ENCODE results near the gene RRP7A.
"Not testable (repeated sequence)": the region's sequence is repeated elsewhere in the genome, so short reads cannot be mapped to it uniquely, and the experiment has no call there.

Gene RRP7A

DNA sequence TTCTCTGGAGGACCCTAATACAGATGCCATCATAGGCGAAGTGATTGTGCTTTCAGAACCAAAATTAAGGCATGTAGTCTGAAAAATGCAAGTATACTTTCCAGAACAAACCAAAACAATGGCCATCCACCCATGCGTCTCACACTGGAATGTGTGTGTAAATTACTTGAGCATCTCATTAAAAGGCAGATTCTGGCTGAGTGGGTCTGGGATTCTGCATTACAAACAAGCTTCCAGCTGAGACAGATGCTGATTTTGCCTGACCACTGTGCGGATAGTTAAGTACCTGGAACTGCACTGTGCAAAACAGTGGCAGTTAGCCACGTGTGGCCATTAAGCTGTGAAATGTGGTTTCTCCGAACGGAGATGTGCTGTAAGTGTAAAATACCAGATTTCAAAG, 26.2 kb downstream of the RRP7A start:
- no peak for DNase-seq

DNA sequence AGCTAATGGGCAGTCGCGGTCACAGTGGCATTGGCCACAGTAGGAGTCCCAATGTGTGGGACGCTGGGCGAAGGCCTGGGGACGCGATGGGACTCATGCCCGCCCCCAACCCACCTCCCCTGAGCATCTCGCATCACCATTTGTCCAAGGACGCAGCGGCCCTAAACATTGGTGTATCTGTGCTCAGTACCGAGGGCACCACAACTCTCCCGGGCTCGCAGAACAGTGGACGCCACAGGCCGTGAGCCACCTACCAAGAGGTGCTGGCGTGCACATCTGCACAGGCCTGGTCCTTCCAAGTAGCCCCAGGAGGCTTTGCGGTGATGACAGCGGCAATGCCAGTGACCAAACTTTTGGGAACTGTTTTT, 27.3 kb downstream of the RRP7A start:
- DNase-seq = no peak

DNA sequence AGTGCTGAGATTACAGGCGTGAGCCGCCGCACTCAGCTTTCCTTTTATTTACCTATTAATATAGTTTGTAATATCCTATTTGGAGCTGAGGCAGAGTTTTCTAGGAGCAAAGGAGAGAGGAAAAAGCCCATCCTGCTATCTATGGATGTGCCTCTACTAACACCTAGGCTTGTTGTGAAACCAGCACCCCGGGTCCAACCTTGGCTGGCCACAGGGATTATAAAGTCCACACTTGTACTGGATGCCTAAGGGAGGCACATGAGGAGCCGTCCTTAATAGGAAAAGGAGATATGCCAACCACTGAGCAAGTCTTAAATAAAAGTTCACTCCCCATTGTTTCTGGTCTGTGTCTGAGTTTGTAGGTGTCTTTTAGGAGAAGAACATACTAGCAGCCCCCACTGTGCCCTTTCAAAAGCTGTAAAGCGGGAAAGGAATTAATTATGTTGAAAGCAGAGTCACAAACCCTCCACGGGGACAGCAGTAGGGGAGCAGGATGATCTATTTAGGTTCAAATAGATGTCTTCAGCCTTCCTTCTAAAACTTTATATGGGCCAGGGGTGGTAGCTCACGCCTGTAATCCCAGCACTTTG, 29.3 kb downstream of the RRP7A start:
- no peak for DNase-seq

DNA sequence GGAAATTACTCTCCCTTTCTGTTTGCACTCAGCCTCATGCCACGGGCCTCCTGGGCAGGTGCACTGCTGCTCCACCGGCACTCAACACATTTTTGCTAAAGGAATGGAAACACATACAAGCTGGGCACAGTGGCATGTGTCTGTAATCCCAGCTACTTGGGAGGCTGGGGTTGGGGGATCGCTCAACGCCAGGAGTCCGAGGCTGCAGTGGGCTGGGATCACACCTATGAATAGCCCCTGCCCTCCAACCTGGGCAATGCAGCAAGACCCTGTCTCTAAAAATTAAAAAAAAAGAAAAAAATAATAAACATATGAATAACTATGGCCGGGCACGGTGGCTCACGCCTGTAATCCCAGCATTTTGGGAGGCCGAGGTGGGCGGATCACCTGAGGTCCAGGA, 30.6 kb downstream of the RRP7A start:
- DNase-seq = no peak

DNA sequence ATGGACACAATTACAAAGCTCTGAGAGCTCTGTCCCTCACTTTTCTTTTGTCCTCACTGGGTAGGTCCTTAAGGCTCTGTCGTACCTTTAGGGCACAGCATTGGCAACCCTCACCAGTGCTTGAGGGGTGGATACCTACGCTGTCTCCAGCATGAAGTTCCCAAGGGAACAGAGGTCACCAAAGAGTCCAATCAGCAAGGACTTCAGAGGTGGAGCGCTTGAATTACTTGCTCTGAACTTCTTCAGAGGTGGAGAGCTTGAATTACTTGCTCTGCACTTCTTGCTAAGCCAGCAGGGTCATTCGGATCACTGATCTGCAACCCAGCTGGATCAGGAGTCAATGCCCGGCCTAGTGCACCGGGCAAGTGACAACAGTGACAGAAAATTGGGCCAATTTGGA, 35.1 kb downstream of the RRP7A start:
- no peak for DNase-seq

DNA sequence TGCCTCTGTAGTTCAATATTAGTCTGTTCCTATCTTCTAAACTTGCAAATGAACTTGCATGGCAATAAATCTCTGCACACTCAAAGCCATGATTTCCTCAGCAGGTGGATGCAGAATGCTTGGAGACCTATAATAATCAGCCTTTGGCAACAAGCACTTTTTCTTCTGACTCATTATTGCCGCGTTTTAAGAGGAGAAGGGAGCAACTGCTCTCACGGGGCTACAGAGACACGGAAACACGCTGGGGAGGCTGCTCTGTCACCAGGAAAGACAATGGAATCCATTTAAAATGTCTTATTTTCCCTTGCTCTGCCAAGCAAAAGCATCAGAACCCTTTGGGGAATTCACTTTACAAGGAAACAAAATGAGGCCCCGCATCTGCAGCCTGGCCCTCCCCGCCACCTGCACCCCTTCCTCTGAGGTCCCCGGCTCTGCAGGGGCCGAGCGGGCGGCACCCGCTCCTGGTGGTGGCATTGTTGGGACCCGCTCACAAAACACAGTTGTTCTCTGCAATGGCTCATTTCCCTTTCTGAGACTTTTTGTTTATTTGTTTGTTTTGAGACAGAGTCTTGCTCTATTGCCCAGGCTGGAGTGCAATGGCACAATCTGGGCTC, 35.9 kb downstream of the RRP7A start:
- not testable (repeated sequence) for DNase-seq

DNA sequence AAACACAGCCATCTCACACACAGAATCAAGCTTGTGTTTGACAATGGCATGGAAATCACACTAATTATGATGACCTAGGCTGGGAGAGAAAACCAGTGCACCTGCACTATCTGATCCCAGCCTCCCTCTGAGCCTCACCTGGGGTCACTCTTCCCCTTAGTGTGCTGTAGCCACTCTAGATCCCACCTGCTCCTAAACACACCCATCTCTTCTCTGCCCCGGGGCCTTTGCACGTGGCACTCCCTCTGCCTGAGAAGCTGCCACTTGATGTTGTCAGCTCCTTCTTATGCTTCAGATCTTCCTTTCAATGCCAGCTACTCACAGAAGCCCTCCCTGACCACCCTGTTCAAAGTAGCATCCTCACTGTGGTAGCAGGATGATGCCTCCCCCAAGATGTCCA, 44.5 kb downstream of the RRP7A start:
- no peak for DNase-seq

DNA sequence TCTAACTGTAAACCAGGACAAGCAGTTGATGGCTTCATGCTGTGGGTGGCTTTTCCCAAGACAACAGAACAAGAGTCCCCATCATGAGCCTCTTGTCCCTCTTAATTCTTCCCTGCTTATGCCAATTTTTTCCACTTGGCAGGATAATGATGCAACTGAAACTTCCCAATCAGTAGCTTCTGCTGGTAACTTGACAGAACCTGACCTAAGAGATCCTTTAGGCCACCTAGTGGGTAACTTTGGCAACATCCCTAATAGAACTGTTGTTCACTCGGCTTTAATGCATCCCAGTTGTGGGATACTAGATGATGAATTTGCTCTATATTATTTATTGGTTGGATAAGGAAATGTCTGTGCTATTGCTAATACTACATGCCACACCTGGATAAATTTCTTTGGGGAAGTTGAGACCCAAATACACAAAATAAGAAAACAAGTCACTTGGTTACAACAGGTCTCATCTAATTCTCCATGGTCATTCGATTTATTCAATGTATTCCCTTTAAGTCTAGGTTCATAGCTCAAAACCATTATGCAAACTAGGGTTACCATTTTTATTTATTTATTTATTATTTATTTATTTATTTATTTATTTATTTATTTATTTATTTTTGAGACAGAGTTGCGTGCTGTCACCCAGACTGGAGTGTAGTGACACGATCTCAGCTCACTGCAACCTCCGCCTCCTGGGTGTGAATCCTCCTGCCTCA, 46.0 kb downstream of the RRP7A start:
- peak; percentile 60 to 80 for DNase-seq

DNA sequence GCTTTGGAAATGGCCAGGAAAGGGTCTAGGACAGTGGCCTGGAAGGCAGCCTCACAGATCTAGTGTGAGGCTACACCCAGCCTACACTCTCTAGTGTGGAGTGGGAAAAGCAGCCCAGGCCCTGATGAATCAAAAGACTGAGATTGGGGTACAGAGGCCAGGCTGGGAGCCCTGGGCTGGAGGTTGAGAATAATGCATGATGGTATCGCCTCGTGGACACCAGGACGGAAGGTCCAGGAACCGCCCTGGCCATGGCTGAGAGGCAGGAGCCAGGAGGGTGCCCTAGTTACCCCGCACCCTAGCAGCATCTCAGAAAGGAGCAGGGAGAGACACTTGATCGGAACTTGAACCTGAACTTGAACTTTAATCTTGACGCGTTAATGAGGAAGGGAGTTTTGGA, 46.9 kb downstream of the RRP7A start:
- no peak for DNase-seq

DNA sequence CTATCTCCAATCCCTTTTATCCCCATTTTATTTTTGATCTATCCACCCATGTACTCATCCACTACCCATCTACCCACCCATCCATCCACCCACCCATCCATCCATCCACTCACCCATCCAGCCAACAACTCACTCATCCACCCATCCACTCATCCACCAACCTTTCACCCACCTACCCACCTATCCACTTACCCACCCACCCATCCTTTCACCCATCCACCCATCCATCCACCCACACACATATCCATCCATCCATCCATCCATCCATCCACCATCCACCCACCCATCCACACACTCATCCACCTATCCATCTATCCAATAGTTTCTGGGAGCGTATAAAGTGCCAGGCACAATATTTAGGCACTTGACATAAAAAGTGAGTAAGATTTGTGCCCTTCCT, 48.2 kb downstream of the RRP7A start:
- no peak for DNase-seq

DNA sequence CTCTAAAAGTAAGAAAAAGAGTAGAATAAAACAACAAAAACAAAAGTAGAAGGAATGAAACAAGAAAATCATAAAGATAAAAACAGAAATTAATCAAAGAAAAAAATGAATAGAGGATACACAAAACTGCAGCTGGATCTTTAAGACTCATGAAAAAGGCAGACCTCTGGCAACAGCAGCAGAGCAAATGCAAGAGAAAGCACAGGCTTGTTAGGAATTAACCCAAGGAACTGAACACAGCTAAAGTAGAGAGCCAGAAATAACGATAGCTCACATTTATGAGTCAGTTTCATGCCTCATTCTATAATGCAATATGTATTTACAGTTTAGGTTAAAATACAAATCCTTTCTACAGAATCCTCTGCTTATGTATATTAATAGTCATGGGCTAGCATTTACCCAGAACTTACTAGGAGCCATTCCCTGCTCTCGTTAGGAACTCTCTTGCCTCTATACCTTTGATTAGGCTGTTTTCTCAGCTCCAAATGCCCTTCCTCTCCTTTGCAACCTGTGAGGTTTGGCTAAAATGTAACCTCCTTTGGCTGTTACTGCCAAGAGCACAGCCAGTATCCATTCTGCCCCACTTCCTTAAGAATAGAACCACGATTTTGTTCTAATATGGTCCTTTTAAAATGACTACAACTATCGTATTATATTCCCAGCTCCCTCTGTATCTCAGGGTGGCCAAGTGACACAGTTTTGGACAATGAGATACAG, 49.1 kb downstream of the RRP7A start:
- no peak for DNase-seq

DNA sequence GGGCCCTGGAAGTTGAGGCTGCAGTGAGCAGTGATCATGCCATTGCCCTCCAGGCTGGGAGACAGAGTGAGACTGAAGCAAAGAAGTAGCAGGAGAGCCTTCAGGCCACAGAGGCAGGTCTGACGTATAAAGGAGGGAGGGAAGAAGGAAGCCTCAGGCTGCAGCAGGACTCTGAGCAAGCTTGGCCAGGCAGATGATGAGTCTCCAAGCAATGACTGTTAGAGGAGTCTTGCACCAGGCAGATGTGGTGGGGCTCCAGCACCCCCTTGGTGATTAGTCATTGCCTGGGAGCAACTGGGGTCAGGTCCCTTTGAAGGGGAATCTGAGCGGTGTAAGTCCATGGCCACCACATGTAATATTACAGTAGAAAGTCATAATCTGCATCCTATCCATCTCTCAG, 50.8 kb downstream of the RRP7A start:
- DNase-seq = no peak

DNA sequence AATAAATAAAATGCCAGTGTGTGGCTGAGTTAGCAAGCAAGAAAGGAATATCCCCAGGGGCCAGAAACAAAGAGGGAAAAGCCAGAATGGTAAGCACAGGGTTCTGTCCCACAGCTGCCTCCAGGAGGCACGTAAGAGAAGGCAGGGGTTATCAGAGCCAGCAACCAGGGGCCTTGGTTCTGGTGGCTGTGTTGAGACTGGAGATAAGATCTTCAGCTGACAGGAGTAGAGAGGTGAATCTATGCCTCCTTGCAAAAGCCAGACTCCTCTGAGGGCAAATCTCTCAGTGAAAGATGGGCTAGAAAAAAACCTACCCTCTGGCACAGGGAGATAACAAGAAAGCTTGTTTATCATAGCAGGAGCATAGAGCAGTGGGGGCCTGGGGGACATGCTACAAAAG, 57.6 kb downstream of the RRP7A start:
- no peak for DNase-seq

DNA sequence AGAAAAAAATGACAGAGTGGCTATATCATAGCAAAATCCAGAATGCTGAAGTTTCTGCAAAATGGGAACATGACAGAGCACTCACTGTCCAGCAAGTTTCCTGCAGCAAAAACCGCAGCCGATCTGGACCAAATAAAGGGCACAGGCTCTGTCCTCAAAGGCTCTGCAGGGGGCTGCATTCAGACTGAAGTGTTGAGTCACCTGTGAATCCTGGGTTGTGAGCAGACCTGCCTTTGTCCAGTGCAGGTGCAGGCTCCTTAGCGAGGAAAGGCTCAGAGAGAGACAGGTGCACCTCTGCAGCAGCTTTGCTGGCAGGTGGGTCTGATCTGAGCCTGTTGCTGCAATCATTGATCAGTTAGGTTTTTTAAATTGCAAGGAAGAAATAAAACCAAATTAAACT, 58.1 kb downstream of the RRP7A start:
- DNase-seq = no peak
